ENCODE results near the gene ANKHD1. TPM values are rescaled to one million over a fixed set of nuclear protein-coding genes. Genes with fewer than 3 reads are reported as not detected.
"Not testable (repeated sequence)": the region's sequence is repeated elsewhere in the genome, so short reads cannot be mapped to it uniquely, and the experiment has no call there.

The ANKHD1 gene
- total RNA-seq, 3 donors from 2014 or later, result 88.6 to 102 (median 95.1) TPM

DNA sequence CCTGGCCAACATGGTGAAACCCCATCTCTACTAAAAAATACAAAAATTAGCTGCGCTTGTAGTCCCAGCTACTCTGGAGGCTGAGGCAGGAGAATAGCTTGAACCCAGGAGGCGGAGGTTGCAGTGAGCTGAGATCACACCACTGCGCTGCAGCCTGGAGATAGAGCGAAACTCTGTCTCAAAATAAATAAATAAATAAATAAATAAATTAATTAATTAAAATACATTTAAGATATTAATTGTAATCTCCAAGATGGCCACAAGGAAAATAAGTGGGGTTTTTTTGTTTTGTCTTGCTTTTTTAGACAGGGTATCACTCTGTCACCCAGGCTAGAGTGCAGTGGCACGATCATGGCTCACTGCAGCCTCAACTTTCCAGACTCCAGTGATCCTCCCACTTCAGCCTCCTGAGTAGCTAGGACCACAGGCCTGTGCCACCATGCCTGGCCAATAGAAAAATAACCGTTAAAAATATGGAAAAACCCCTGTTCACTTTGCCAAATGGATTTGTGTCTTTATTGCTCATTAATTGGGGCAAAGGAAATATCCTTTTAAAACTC is 177.6 kb downstream of the ANKHD1 start:
- not testable (repeated sequence) for H3K4me3 Mint-ChIP-seq; H3K4me1 Mint-ChIP-seq (ENCODE audit: low read depth); H3K36me3 Mint-ChIP-seq (ENCODE audit: insufficient read depth); DNase-seq; H3K27me3 Mint-ChIP-seq (ENCODE audit: low read depth); H3K9me3 Mint-ChIP-seq; ATAC-seq

GRCh38 chr5:140587495-140587894 is 185.9 kb downstream of the ANKHD1 start:
- H3K27me3 Mint-ChIP-seq (ENCODE audit: low read depth), result no peaks in the 10 kb centered on the region
- ATAC-seq (no peak), DNase-seq (no peak)
- H3K4me3 Mint-ChIP-seq, result no peak overlapping the region
- H3K4me1 Mint-ChIP-seq (ENCODE audit: low read depth), result no peaks in the 10 kb centered on the region
- peaks cover 3% of the 10 kb centered on the region for H3K9me3 Mint-ChIP-seq
- H3K36me3 Mint-ChIP-seq (ENCODE audit: insufficient read depth), result no peaks in the 10 kb centered on the region

DNA sequence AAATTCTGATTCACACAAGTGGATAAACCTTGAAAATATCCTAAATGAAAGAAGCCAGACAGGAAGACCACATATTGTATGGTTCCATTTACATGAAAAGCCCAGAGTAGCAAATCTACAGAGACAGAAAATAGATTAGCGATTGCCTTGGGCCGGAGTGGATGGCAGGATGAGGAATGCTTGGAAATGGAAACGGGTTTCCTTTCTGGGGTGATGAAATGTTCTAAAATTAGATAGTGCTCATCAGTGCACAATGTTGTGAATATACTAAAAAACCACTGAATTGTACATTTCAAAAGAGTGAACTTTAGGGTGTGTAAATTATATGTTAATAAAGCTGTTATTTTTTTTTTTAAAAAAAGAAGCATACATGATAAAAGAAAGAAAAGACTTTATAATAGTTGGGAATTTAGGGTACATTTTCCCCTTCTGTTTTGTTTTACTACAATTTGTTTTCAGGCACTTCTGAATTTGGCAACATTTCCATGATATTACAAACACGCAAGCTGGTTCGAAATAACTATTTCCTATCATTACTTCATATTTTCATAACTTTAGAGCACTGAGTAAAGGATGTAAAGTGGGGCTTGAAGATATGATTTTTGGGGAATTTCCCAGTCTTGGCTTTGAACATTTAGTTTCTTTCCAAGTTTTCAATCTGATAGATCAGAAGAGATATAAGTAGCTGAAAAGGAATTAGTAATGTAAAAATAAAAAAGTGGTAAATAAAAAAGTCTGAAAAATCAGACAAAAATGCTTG is 186.9 kb downstream of the ANKHD1 start:
- Mint-ChIP-seq H3K4me1 (ENCODE audit: low read depth) (no peaks in the 10 kb centered on the region), H3K4me3 (no peak overlapping the region), H3K36me3 (ENCODE audit: insufficient read depth) (no peaks in the 10 kb centered on the region), H3K27me3 (ENCODE audit: low read depth) (no peaks in the 10 kb centered on the region), H3K9me3 (peaks cover 3% of the 10 kb centered on the region)
- ATAC-seq (no peak), DNase-seq (no peak)

Other genes starting within 250 kb of the ANKHD1 start
- 10 to 100 TPM; 16.4 to 20.0 (median 17.6) TPM for gene CYSTM1, start 226.6 kb upstream of the ANKHD1 start, total RNA-seq
- 10 to 100 TPM; 54.1 to 58.8 (median 55.7) TPM for gene PFDN1, start 98.7 kb upstream of the ANKHD1 start, total RNA-seq
- 1 to 10 TPM; 3.8 to 5.2 (median 4.0) TPM for gene HBEGF, start 55.2 kb upstream of the ANKHD1 start, total RNA-seq
- gene SLC4A9, start 41.6 kb upstream of the ANKHD1 start, total RNA-seq, result not detected
- gene EIF4EBP3, start 145.8 kb downstream of the ANKHD1 start, total RNA-seq, result 10 to 100 TPM in 2 of 3 donors, 1 to 10 TPM in 1; 9.4 to 10.8 (median 10.2) TPM
- gene SRA1, start 155.6 kb downstream of the ANKHD1 start, total RNA-seq, result 10 to 100 TPM; 57.6 to 68.6 (median 67.7) TPM
- 10 to 100 TPM in 1 of 3 donors, 1 to 10 TPM in 2; 8.0 to 10.4 (median 9.2) TPM for gene APBB3, start 162.8 kb downstream of the ANKHD1 start, total RNA-seq
- 100 to 1,000 TPM; 149 to 163 (median 155) TPM for gene SLC35A4, start 163.0 kb downstream of the ANKHD1 start, total RNA-seq
- under 1 TPM; 0.43 to 0.86 (median 0.50) TPM for gene CD14, start 231.3 kb downstream of the ANKHD1 start, total RNA-seq
- 10 to 100 TPM; 16.5 to 20.6 (median 20.0) TPM for gene TMCO6, start 237.6 kb downstream of the ANKHD1 start, total RNA-seq
- gene NDUFA2, start 245.8 kb downstream of the ANKHD1 start, total RNA-seq, result 10 to 100 TPM; 68.6 to 78.2 (median 72.5) TPM
- 100 to 1,000 TPM; 102 to 110 (median 106) TPM for gene IK, start 246.0 kb downstream of the ANKHD1 start, total RNA-seq